ENCODE results near the gene AOPEP.

GRCh38 chr9:94949370-94949769 is 222.9 kb downstream of the AOPEP start:
- TF ChIP-seq PHF20 (CRISPR knock-in tag; IDR thresholded peaks at IDR 0.05) (no peak), CTCF (CRISPR knock-in tag; IDR thresholded peaks at IDR 0.05) (no peak), ARNT (IDR thresholded peaks at IDR 0.05) (no peak), RAD51 (IDR thresholded peaks at IDR 0.05; ENCODE audit: borderline replicate concordance) (no peak), MXI1 (IDR thresholded peaks at IDR 0.05; ENCODE audit: borderline replicate concordance, low read depth, low read length) (no peak), THAP11 (CRISPR knock-in tag; IDR thresholded peaks at IDR 0.05) (no peak)
